Mucosa of stomach (tissue), 1 donor: ENCODE data around the gene HHIPL2.
"Not testable (repeated sequence)": the region's sequence is repeated elsewhere in the genome, so short reads cannot be mapped to it uniquely, and the experiment has no call there.

ENCODE experiments used
- H3K27me3 ChIP-seq: one replicate; pipeline ENCODE4 v1.7.0; 2013; ENCODE audit warnings: mild to moderate bottlenecking, low read length; ENCODE audit not compliant: control insufficient read depth, insufficient read depth
- H3K36me3 ChIP-seq: one replicate; pipeline ENCODE4 v1.7.0; 2013; ENCODE audit warnings: low read length; ENCODE audit not compliant: control insufficient read depth, insufficient read depth
- H3K4me1 ChIP-seq: one replicate; pipeline ENCODE4 v1.7.0; 2013; ENCODE audit warnings: mild to moderate bottlenecking, low read length; ENCODE audit not compliant: control insufficient read depth, insufficient read depth
- H3K4me3 ChIP-seq: one replicate; pipeline ENCODE4 v1.7.0; 2013; ENCODE audit warnings: low read length
- H3K9ac ChIP-seq: one replicate; pipeline ENCODE4 v1.7.0; 2013; ENCODE audit warnings: mild to moderate bottlenecking, low read length, moderate library complexity
- H3K9me3 ChIP-seq: one replicate; pipeline ENCODE4 v1.7.0; 2013; ENCODE audit warnings: mild to moderate bottlenecking, low read length, moderate library complexity; ENCODE audit not compliant: control insufficient read depth
- donor health status: Pancreatic carcinoma.

HHIPL2 gene

GRCh38 chr1:222530852-222531251, 17.1 kb downstream of the HHIPL2 start:
- no peak overlapping the region for H3K4me3 ChIP-seq
- no peaks in the 10 kb centered on the region for H3K27me3 ChIP-seq
- no peak overlapping the region for H3K9ac ChIP-seq
- no peaks in the 10 kb centered on the region for H3K9me3 ChIP-seq
- H3K4me1 ChIP-seq, result no peaks in the 10 kb centered on the region
- H3K36me3 ChIP-seq, result no peaks in the 10 kb centered on the region

GRCh38 chr1:222529916-222530315, 18.0 kb downstream of the HHIPL2 start:
- Histone ChIP-seq H3K4me3 (no peak overlapping the region), H3K4me1 (no peaks in the 10 kb centered on the region), H3K9ac (no peak overlapping the region), H3K9me3 (no peaks in the 10 kb centered on the region), H3K27me3 (no peaks in the 10 kb centered on the region), H3K36me3 (no peaks in the 10 kb centered on the region)

GRCh38 chr1:222529181-222529580, 18.7 kb downstream of the HHIPL2 start:
- Histone ChIP-seq H3K4me3 (no peak overlapping the region), H3K27me3 (no peaks in the 10 kb centered on the region), H3K36me3 (no peaks in the 10 kb centered on the region), H3K4me1 (no peaks in the 10 kb centered on the region), H3K9ac (no peak overlapping the region), H3K9me3 (no peaks in the 10 kb centered on the region)

GRCh38 chr1:222525951-222526350, 22.0 kb downstream of the HHIPL2 start:
- Histone ChIP-seq H3K36me3 (no peaks in the 10 kb centered on the region), H3K9ac (no peak overlapping the region), H3K27me3 (no peaks in the 10 kb centered on the region), H3K9me3 (no peaks in the 10 kb centered on the region), H3K4me3 (no peak overlapping the region), H3K4me1 (no peaks in the 10 kb centered on the region)

- H3K4me3 ChIP-seq, result no peak overlapping the region
- H3K27me3 ChIP-seq, result no peaks in the 10 kb centered on the region
- H3K4me1 ChIP-seq, result no peaks in the 10 kb centered on the region
- no peak overlapping the region for H3K9ac ChIP-seq
- no peaks in the 10 kb centered on the region for H3K9me3 ChIP-seq
- no peaks in the 10 kb centered on the region for H3K36me3 ChIP-seq
Observed at GRCh38 chr1:222523852-222524251, 24.1 kb downstream of the HHIPL2 start.

- H3K27me3 ChIP-seq, result no peaks in the 10 kb centered on the region
- H3K4me1 ChIP-seq, result no peaks in the 10 kb centered on the region
- H3K9ac ChIP-seq, result no peak overlapping the region
- H3K9me3 ChIP-seq, result no peaks in the 10 kb centered on the region
- H3K4me3 ChIP-seq, result no peak overlapping the region
- no peaks in the 10 kb centered on the region for H3K36me3 ChIP-seq
Observed at GRCh38 chr1:222522105-222522915, 25.6 kb downstream of the HHIPL2 start.

GRCh38 chr1:222521299-222522104, 26.4 kb downstream of the HHIPL2 start:
- Histone ChIP-seq H3K9me3 (no peaks in the 10 kb centered on the region), H3K4me1 (no peaks in the 10 kb centered on the region), H3K9ac (no peak overlapping the region), H3K36me3 (no peaks in the 10 kb centered on the region), H3K4me3 (no peak overlapping the region), H3K27me3 (no peaks in the 10 kb centered on the region)

- H3K4me1 ChIP-seq, H3K36me3 ChIP-seq, H3K9ac ChIP-seq, H3K4me3 ChIP-seq, H3K27me3 ChIP-seq, H3K9me3 ChIP-seq: not testable (repeated sequence)
Observed at GRCh38 chr1:222489496-222489895, 58.4 kb downstream of the HHIPL2 start.

GRCh38 chr1:222487774-222488173, 60.1 kb downstream of the HHIPL2 start:
- not testable (repeated sequence) for H3K9me3 ChIP-seq, H3K4me3 ChIP-seq, H3K4me1 ChIP-seq, H3K9ac ChIP-seq, H3K36me3 ChIP-seq, H3K27me3 ChIP-seq

- not testable (repeated sequence) for H3K4me1 ChIP-seq, H3K36me3 ChIP-seq, H3K9ac ChIP-seq, H3K9me3 ChIP-seq, H3K27me3 ChIP-seq, H3K4me3 ChIP-seq
Observed at GRCh38 chr1:222484005-222484404, 63.9 kb downstream of the HHIPL2 start.

- not testable (repeated sequence) for H3K9ac ChIP-seq, H3K36me3 ChIP-seq, H3K9me3 ChIP-seq, H3K4me3 ChIP-seq, H3K27me3 ChIP-seq, H3K4me1 ChIP-seq
Observed at GRCh38 chr1:222479567-222479966, 68.3 kb downstream of the HHIPL2 start.

GRCh38 chr1:222476436-222476835, 71.5 kb downstream of the HHIPL2 start:
- not testable (repeated sequence) for H3K36me3 ChIP-seq, H3K9me3 ChIP-seq, H3K4me1 ChIP-seq, H3K9ac ChIP-seq, H3K27me3 ChIP-seq, H3K4me3 ChIP-seq
